ENCODE results near the gene PRKD1. TPM values are rescaled to one million over a fixed set of nuclear protein-coding genes. Genes with fewer than 3 reads are reported as not detected.

Gene PRKD1
- total RNA-seq, 1 experiment from 2014 or later: 0.36 TPM

DNA sequence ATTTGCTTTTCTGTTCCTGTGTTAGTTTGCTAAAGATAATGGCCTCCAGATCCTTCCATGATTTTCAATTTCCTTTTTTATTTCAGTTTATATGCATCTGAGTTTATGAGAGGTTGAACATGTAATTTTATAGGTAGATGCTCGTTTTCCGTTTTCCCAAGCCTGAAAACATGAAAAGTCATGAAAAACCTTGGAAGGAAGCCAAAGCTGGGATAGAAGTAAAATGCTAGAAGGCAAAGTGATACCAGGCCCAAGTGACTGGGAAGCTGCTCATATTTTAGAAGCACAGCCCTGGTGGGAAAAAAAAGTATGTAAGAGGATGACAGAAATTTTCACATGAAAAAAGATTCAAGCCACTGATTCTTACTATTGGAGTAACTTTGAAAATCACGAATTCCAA lies 290.8 kb downstream of the PRKD1 start:
- Mint-ChIP-seq H3K27ac (ENCODE audit: unreplicated experiment) (no peak overlapping the region), H3K27me3 (ENCODE audit: insufficient read depth, unreplicated experiment) (no peaks in the 10 kb centered on the region), H3K36me3 (ENCODE audit: insufficient read depth, unreplicated experiment) (no peaks in the 10 kb centered on the region), H3K4me3 (ENCODE audit: unreplicated experiment) (no peak overlapping the region), H3K4me1 (ENCODE audit: low read depth, unreplicated experiment) (no peaks in the 10 kb centered on the region), H3K9me3 (ENCODE audit: unreplicated experiment) (no peaks in the 10 kb centered on the region)
- TF ChIP-seq, protein P1, sequence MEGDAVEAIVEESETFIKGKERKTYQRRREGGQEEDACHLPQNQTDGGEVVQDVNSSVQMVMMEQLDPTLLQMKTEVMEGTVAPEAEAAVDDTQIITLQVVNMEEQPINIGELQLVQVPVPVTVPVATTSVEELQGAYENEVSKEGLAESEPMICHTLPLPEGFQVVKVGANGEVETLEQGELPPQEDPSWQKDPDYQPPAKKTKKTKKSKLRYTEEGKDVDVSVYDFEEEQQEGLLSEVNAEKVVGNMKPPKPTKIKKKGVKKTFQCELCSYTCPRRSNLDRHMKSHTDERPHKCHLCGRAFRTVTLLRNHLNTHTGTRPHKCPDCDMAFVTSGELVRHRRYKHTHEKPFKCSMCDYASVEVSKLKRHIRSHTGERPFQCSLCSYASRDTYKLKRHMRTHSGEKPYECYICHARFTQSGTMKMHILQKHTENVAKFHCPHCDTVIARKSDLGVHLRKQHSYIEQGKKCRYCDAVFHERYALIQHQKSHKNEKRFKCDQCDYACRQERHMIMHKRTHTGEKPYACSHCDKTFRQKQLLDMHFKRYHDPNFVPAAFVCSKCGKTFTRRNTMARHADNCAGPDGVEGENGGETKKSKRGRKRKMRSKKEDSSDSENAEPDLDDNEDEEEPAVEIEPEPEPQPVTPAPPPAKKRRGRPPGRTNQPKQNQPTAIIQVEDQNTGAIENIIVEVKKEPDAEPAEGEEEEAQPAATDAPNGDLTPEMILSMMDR (IDR thresholded peaks at IDR 0.05; ENCODE audit: insufficient read depth in 1 of 2, low read depth in 1 of 2, low read length in 1 of 2, severe bottlenecking in 1 of 2, unreplicated experiment in 1 of 2): no peak
- no peaks in the 10 kb centered on the region for H3K27me3 ChIP-seq (replicated peaks; ENCODE audit: control insufficient read depth, insufficient read depth, low read length)
- DNase-seq: no peak
- intact Hi-C loops (cut with micrococcal nuclease; ENCODE audit: unreplicated experiment): no loop called here
- ChIA-PET POLR2A (no interaction called here), CTCF (no interaction called here)
- no peaks in the 10 kb centered on the region for H3K4me1 ChIP-seq
- no peak overlapping the region for H3K4me3 ChIP-seq (ENCODE audit: low read depth, low read length)
- no TSS peak for BruUV-seq (replicated peaks)
- no peaks in the 10 kb centered on the region for H3K36me3 ChIP-seq (ENCODE audit: control insufficient read depth, insufficient read depth, low read length)
- no peaks in the 10 kb centered on the region for H3K9me3 ChIP-seq

- ChIA-PET POLR2A (no interaction called here), CTCF (no interaction called here)
- Histone ChIP-seq H3K4me3 (ENCODE audit: low read depth, low read length) (no peak overlapping the region), H3K4me1 (no peaks in the 10 kb centered on the region), H3K27me3 (replicated peaks; ENCODE audit: control insufficient read depth, insufficient read depth, low read length) (no peaks in the 10 kb centered on the region), H3K9me3 (no peaks in the 10 kb centered on the region), H3K36me3 (ENCODE audit: control insufficient read depth, insufficient read depth, low read length) (no peaks in the 10 kb centered on the region)
- no peaks in the 10 kb centered on the region for H3K36me3 Mint-ChIP-seq (ENCODE audit: insufficient read depth, unreplicated experiment)
- no peaks in the 10 kb centered on the region for H3K9me3 Mint-ChIP-seq (ENCODE audit: unreplicated experiment)
- H3K4me1 Mint-ChIP-seq (ENCODE audit: low read depth, unreplicated experiment): no peaks in the 10 kb centered on the region
- TF ChIP-seq, protein P1 (IDR thresholded peaks at IDR 0.05; ENCODE audit: insufficient read depth in 1 of 2, low read depth in 1 of 2, low read length in 1 of 2, severe bottlenecking in 1 of 2, unreplicated experiment in 1 of 2): no peak
- no TSS peak for BruUV-seq (replicated peaks)
- H3K27me3 Mint-ChIP-seq (ENCODE audit: insufficient read depth, unreplicated experiment): no peaks in the 10 kb centered on the region
- H3K4me3 Mint-ChIP-seq (ENCODE audit: unreplicated experiment): no peak overlapping the region
- intact Hi-C loops (cut with micrococcal nuclease; ENCODE audit: unreplicated experiment): no loop called here
- no peak overlapping the region for H3K27ac Mint-ChIP-seq (ENCODE audit: unreplicated experiment)
- no peak for DNase-seq
Observed at GRCh38 chr14:29630566-29631160, 297.0 kb downstream of the PRKD1 start.

DNA sequence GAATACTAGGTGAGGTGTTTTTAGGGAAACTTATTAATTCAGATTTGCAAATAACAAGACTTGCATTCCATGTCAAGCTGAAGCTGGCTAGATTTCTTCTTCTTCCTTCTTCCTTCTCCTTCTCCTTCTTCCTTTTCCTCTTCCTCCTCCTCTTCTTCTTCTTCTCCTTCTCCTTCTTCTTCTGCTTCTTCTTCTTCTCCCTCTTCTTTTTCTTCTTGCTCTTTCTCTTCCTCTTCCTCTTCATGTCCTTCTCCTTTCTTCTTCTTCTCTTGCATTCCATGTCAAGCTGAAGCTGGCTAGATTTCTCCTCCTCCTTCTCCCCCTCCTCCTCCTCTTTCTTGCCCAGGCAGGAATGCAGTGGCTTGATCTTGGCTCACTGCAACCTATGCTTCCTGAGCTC lies 297.8 kb downstream of the PRKD1 start:
- Mint-ChIP-seq H3K27me3 (ENCODE audit: insufficient read depth, unreplicated experiment) (no peaks in the 10 kb centered on the region), H3K4me1 (ENCODE audit: low read depth, unreplicated experiment) (no peaks in the 10 kb centered on the region), H3K36me3 (ENCODE audit: insufficient read depth, unreplicated experiment) (no peaks in the 10 kb centered on the region), H3K4me3 (ENCODE audit: unreplicated experiment) (no peak overlapping the region), H3K9me3 (ENCODE audit: unreplicated experiment) (no peaks in the 10 kb centered on the region), H3K27ac (ENCODE audit: unreplicated experiment) (no peak overlapping the region)
- Histone ChIP-seq H3K4me1 (no peaks in the 10 kb centered on the region), H3K36me3 (ENCODE audit: control insufficient read depth, insufficient read depth, low read length) (no peaks in the 10 kb centered on the region), H3K9me3 (no peaks in the 10 kb centered on the region), H3K4me3 (ENCODE audit: low read depth, low read length) (no peak overlapping the region), H3K27me3 (replicated peaks; ENCODE audit: control insufficient read depth, insufficient read depth, low read length) (no peaks in the 10 kb centered on the region)
- POLR2A ChIA-PET: no interaction called here
- intact Hi-C loops (cut with micrococcal nuclease; ENCODE audit: unreplicated experiment): no loop called here
- DNase-seq: no peak
- TF ChIP-seq, protein P1 (IDR thresholded peaks at IDR 0.05; ENCODE audit: insufficient read depth in 1 of 2, low read depth in 1 of 2, low read length in 1 of 2, severe bottlenecking in 1 of 2, unreplicated experiment in 1 of 2): no peak
- BruUV-seq (replicated peaks): no TSS peak
- CTCF ChIA-PET: no interaction called here
